Central memory CD8-positive, alpha-beta T cell (primary cell): ENCODE results near the gene FAM107B.

ENCODE experiments used
- ATAC-seq: fragments of 150-1000 bp; cut with Tn5 transposase; replicated peaks from 2 replicates; pipeline ENCODE4 v1.10.0; 2022; ENCODE audit warnings: mild to moderate bottlenecking, moderate FRiP score, moderate number of reproducible peaks; ENCODE audit not compliant: poor library complexity, severe bottlenecking; ENCODE audit errors: extremely low read depth
- DNase-seq, 2 donors: peaks; one replicate each; pipeline ENCODE4 v3.0.0; 2021; ENCODE audit warnings: low spot score in 2 of 2
- H3K27ac Mint-ChIP-seq: one replicate; pipeline ENCODE4 v1.8.0; 2022; ENCODE audit warnings: low read depth, mild to moderate bottlenecking, moderate library complexity, mixed read lengths
- H3K27me3 Mint-ChIP-seq: one replicate; pipeline ENCODE4 v1.8.0; 2022; ENCODE audit warnings: mixed read lengths
- H3K36me3 Mint-ChIP-seq: one replicate; pipeline ENCODE4 v1.8.0; 2022; ENCODE audit warnings: mild to moderate bottlenecking, moderate library complexity, mixed read lengths; ENCODE audit not compliant: insufficient read depth
- H3K4me1 Mint-ChIP-seq: one replicate; pipeline ENCODE4 v1.8.0; 2022; ENCODE audit warnings: mixed read lengths
- H3K4me3 Mint-ChIP-seq: one replicate; pipeline ENCODE4 v1.8.0; 2022; ENCODE audit warnings: mild to moderate bottlenecking, moderate library complexity, mixed read lengths
- H3K9me3 Mint-ChIP-seq: one replicate; pipeline ENCODE4 v1.8.0; 2022; ENCODE audit warnings: mixed read lengths

Gene FAM107B

GRCh38 chr10:14563076-14563336 is 211.7 kb downstream of the FAM107B start:
- peak overlapping the region; percentile 97 for H3K27ac Mint-ChIP-seq
- no peak for DNase-seq
- peaks cover 96% of the 10 kb centered on the region for H3K4me1 Mint-ChIP-seq
- H3K9me3 Mint-ChIP-seq, result peaks cover 5% of the 10 kb centered on the region
- no peak for ATAC-seq
- H3K4me3 Mint-ChIP-seq, result peak overlapping the region; percentile 81
- H3K27me3 Mint-ChIP-seq, result no peaks in the 10 kb centered on the region
- peaks cover 43% of the 10 kb centered on the region for H3K36me3 Mint-ChIP-seq

GRCh38 chr10:14562218-14563075 is 212.2 kb downstream of the FAM107B start:
- no peak for ATAC-seq
- H3K27me3 Mint-ChIP-seq, result no peaks in the 10 kb centered on the region
- peaks cover 96% of the 10 kb centered on the region for H3K4me1 Mint-ChIP-seq
- peak overlapping the region; percentile 97 for H3K27ac Mint-ChIP-seq
- DNase-seq, result no peak
- H3K9me3 Mint-ChIP-seq, result peaks cover 5% of the 10 kb centered on the region
- H3K4me3 Mint-ChIP-seq, result peak overlapping the region; percentile 81
- H3K36me3 Mint-ChIP-seq, result peaks cover 42% of the 10 kb centered on the region

GRCh38 chr10:14560791-14561765 is 213.6 kb downstream of the FAM107B start:
- DNase-seq (no peak), ATAC-seq (no peak)
- peak overlapping the region; percentile 97 for H3K27ac Mint-ChIP-seq

GRCh38 chr10:14560274-14560673 is 214.4 kb downstream of the FAM107B start:
- peak overlapping the region; percentile 97 for H3K27ac Mint-ChIP-seq
- H3K4me1 Mint-ChIP-seq, result peaks cover 96% of the 10 kb centered on the region
- DNase-seq, result peak in 1 of 2 donors; percentile 43
- no peaks in the 10 kb centered on the region for H3K27me3 Mint-ChIP-seq
- no peaks in the 10 kb centered on the region for H3K9me3 Mint-ChIP-seq
- peak overlapping the region; percentile 62 for H3K4me3 Mint-ChIP-seq
- peaks cover 38% of the 10 kb centered on the region for H3K36me3 Mint-ChIP-seq
- ATAC-seq, result no peak

More at GRCh38 chr10:14560791-14561765, 213.6 kb downstream of the FAM107B start:
- Mint-ChIP-seq H3K36me3 (peaks cover 35% of the 10 kb centered on the region), H3K9me3 (no peaks in the 10 kb centered on the region), H3K27me3 (no peaks in the 10 kb centered on the region), H3K4me3 (peak overlapping the region; percentile 81), H3K4me1 (peaks cover 96% of the 10 kb centered on the region)

GRCh38 chr10:14558025-14558424 is 216.7 kb downstream of the FAM107B start:
- no peaks in the 10 kb centered on the region for H3K9me3 Mint-ChIP-seq
- DNase-seq (no peak), ATAC-seq (no peak)
- no peaks in the 10 kb centered on the region for H3K27me3 Mint-ChIP-seq
- H3K36me3 Mint-ChIP-seq, result peaks cover 32% of the 10 kb centered on the region
- H3K4me1 Mint-ChIP-seq, result peaks cover 92% of the 10 kb centered on the region
- H3K27ac Mint-ChIP-seq, result peak overlapping the region; percentile 97
- H3K4me3 Mint-ChIP-seq, result peak overlapping the region; percentile 66

- Mint-ChIP-seq H3K27me3 (no peaks in the 10 kb centered on the region), H3K4me3 (peak overlapping the region; percentile 48), H3K36me3 (peaks cover 32% of the 10 kb centered on the region), H3K27ac (peak overlapping the region; percentile 97), H3K4me1 (peaks cover 92% of the 10 kb centered on the region), H3K9me3 (no peaks in the 10 kb centered on the region)
- ATAC-seq (no peak), DNase-seq (no peak)
These were observed 217.1 kb downstream of the FAM107B start for GRCh38 chr10:14557567-14557966.

GRCh38 chr10:14556285-14556956 is 218.3 kb downstream of the FAM107B start:
- peaks cover 35% of the 10 kb centered on the region for H3K36me3 Mint-ChIP-seq
- peaks cover 91% of the 10 kb centered on the region for H3K4me1 Mint-ChIP-seq
- H3K27ac Mint-ChIP-seq, result peak overlapping the region; percentile 97
- no peaks in the 10 kb centered on the region for H3K9me3 Mint-ChIP-seq
- H3K27me3 Mint-ChIP-seq, result no peaks in the 10 kb centered on the region
- ATAC-seq (peak; percentile 49), DNase-seq (peak in 1 of 2 donors; percentile 41)
- H3K4me3 Mint-ChIP-seq, result peak overlapping the region; percentile 48

GRCh38 chr10:14555807-14556206 is 218.9 kb downstream of the FAM107B start:
- Mint-ChIP-seq H3K36me3 (peaks cover 33% of the 10 kb centered on the region), H3K27ac (peak overlapping the region; percentile 97), H3K27me3 (no peaks in the 10 kb centered on the region), H3K4me3 (peak overlapping the region; percentile 48), H3K4me1 (peaks cover 86% of the 10 kb centered on the region), H3K9me3 (no peaks in the 10 kb centered on the region)
- DNase-seq (no peak), ATAC-seq (no peak)

GRCh38 chr10:14554491-14555205 is 220.0 kb downstream of the FAM107B start:
- H3K4me3 Mint-ChIP-seq, result peak overlapping the region; percentile 34
- no peak for DNase-seq
- H3K4me1 Mint-ChIP-seq, result peaks cover 86% of the 10 kb centered on the region
- H3K27me3 Mint-ChIP-seq, result no peaks in the 10 kb centered on the region
- peaks cover 39% of the 10 kb centered on the region for H3K36me3 Mint-ChIP-seq
- peak; percentile 47 for ATAC-seq
- H3K27ac Mint-ChIP-seq, result peak overlapping the region; percentile 81
- H3K9me3 Mint-ChIP-seq, result no peaks in the 10 kb centered on the region

- Mint-ChIP-seq H3K27ac (peak overlapping the region; percentile 81), H3K36me3 (peaks cover 39% of the 10 kb centered on the region)
These were observed 220.6 kb downstream of the FAM107B start for GRCh38 chr10:14554091-14554490.

GRCh38 chr10:14553448-14553847 is 221.2 kb downstream of the FAM107B start:
- Mint-ChIP-seq H3K4me3 (peak overlapping the region; percentile 39), H3K4me1 (peaks cover 87% of the 10 kb centered on the region), H3K27me3 (no peaks in the 10 kb centered on the region), H3K27ac (peak overlapping the region; percentile 93), H3K9me3 (no peaks in the 10 kb centered on the region), H3K36me3 (peaks cover 39% of the 10 kb centered on the region)
- ATAC-seq, result no peak
- DNase-seq, result no peak

More at GRCh38 chr10:14554091-14554490, 220.6 kb downstream of the FAM107B start:
- ATAC-seq (no peak), DNase-seq (no peak)
- peaks cover 89% of the 10 kb centered on the region for H3K4me1 Mint-ChIP-seq
- no peaks in the 10 kb centered on the region for H3K9me3 Mint-ChIP-seq
- H3K4me3 Mint-ChIP-seq, result peak overlapping the region; percentile 34
- H3K27me3 Mint-ChIP-seq, result no peaks in the 10 kb centered on the region

- Mint-ChIP-seq H3K4me1 (peaks cover 85% of the 10 kb centered on the region), H3K4me3 (peak overlapping the region; percentile 41), H3K36me3 (peaks cover 40% of the 10 kb centered on the region), H3K27ac (peak overlapping the region; percentile 93), H3K9me3 (no peaks in the 10 kb centered on the region), H3K27me3 (no peaks in the 10 kb centered on the region)
- DNase-seq, result no peak
- ATAC-seq, result no peak
These were observed 222.7 kb downstream of the FAM107B start for GRCh38 chr10:14552015-14552414.
